Esophagus squamous epithelium (tissue), 5 donors: ENCODE data around the gene KIAA1614. TPM values are rescaled to one million over a fixed set of nuclear protein-coding genes. Genes with fewer than 3 reads are reported as not detected.

Experiments used
- DNase-seq: peaks from one replicate; lab custom pipeline; 2025; lab: John Stamatoyannopoulos, UW
- H3K27ac ChIP-seq, 4 donors: fragments of 200-600 bp; sonication (generic); one replicate each; pipeline ENCODE4 v1.5.1; 2016 to 2019; ENCODE audit warnings: mild to moderate bottlenecking in 1 of 4
- H3K27me3 ChIP-seq, 4 donors: fragments of 200-600 bp; sonication (generic); 1 replicate in 3 of 4; 2 replicates in 1 of 4; pipeline versions ENCODE4 v1.5.1 to v1.6.0; 2017 to 2021; ENCODE audit warnings: antibody characterized with exemption in 1 of 4
- H3K36me3 ChIP-seq, 3 donors: fragments of 200-600 bp; sonication (generic); one replicate each; pipeline ENCODE4 v1.5.1; 2016 to 2019
- H3K4me1 ChIP-seq, 3 donors: fragments of 200-600 bp; sonication (generic); one replicate each; pipeline ENCODE4 v1.5.1; 2017 to 2019
- H3K4me3 ChIP-seq, 4 donors: fragments of 200-600 bp; sonication (generic); 1 replicate in 3 of 4; 2 replicates in 1 of 4; pipeline ENCODE4 v1.5.1; 2016 to 2019; ENCODE audit warnings: mild to moderate bottlenecking in 2 of 4, moderate library complexity in 1 of 4
- H3K9me3 ChIP-seq, 3 donors: fragments of 200-600 bp; sonication (generic); one replicate each; pipeline ENCODE4 v1.5.1; 2016 to 2019
- POLR2A ChIP-seq, 4 donors: fragments of 450-650 bp; IDR thresholded peaks; one replicate each; pipeline ENCODE4 v1.6.1; 2017; ENCODE audit warnings: antibody characterized with exemption in 4 of 4, mild to moderate bottlenecking in 4 of 4, moderate library complexity in 3 of 4
- WGBS, 2 donors: methylation state at CpG; one replicate each; pipeline ENCODE4 v1.1.5; 2018; 5-methylcytosine and 5-hydroxymethylcytosine counted together
- intact Hi-C: fragments of 100-400 bp; cut with DNase I; formaldehyde crosslinking; loops from one replicate; pipeline ENCODE4 v1.15.0; 2022
- total RNA-seq, 4 donors: library from RNA; depleted of rRNA; stranded (reverse); fragments of >200 nt; gene quantifications; one replicate each; pipeline ENCODE4 v1.1.0, GENCODE V29; 2016
- TF ChIP-seq, protein P1 (sequence below), 6 experiments: fragments of 450-650 bp in 4 of 6; fragments of 200-600 bp in 2 of 6; sonication (generic) in 2 of 6; IDR thresholded peaks; one replicate each; pipeline ENCODE4 v1.5.1; 2016 to 2019; ENCODE audit warnings: antibody characterized with exemption in 6 of 6, mild to moderate bottlenecking in 4 of 6, moderate library complexity in 4 of 6
- donor health status: DM: yes; HTN: yes; CAD: no.

The KIAA1614 gene
- total RNA-seq, 4 donors from 2014 or later, result 0.66 to 7.6 (median 2.8) TPM

DNA sequence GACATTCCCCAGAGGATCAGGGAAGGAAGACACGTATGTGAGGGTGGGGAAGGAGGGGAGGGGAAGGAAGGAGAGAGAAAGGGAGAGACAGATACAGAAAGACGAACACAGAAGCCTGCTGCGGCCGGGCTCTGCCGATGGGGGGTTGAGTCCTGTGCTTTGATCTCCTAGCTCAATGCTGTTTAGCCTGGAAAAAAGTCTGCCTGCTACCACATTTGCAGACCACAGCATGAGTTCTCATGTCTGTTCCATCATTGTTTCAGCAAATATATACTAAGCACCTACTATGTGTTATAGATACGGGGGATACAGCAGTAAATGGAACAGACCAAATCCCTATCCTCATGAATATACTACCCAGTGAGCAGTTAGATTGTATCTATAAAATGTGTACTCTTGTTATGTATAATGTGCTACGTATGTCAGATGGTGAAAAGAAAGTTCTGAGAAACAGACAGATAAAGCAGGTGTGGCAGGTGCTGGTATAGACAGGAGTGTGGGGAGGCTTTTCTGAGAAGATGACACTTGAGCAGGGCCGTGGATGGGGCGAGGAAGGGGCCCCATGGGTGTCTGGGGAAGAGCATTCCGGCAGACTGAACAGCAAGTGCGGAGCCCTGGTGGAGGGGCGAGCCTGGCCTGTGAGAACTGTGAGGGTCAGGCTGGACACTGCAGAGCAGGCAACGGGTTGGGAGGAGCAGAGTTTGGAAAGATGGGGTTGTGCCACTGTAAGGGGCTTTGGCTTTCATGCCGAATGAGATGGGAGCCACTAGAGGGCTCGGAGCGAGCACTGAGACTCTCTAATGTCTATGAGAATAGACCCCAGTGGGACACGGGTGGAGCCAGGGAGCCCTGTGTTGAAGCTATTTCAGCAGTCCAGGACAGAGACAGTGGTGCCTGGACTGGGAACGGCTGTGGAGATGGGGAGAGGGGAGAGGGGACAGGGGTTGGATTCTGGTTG, 34.1 kb downstream of the KIAA1614 start:
- Histone ChIP-seq H3K4me1 (peaks cover 0 to 15% (median 0%) of the 10 kb centered on the region in 3 donors), H3K36me3 (peaks cover 0 to 77% (median 0%) of the 10 kb centered on the region in 3 donors), H3K4me3 (no peak overlapping the region), H3K27me3 (no peaks in the 10 kb centered on the region), H3K27ac (no peak overlapping the region), H3K9me3 (no peaks in the 10 kb centered on the region)
- no peak for DNase-seq
- intact Hi-C loops, result no loop called here
- WGBS, 2 donors, result 65 to 80% methylated on average over 18 of the region's 18 CpGs
- TF ChIP-seq POLR2A (IDR thresholded peaks at IDR 0.05), result no peak
- TF ChIP-seq, protein P1, sequence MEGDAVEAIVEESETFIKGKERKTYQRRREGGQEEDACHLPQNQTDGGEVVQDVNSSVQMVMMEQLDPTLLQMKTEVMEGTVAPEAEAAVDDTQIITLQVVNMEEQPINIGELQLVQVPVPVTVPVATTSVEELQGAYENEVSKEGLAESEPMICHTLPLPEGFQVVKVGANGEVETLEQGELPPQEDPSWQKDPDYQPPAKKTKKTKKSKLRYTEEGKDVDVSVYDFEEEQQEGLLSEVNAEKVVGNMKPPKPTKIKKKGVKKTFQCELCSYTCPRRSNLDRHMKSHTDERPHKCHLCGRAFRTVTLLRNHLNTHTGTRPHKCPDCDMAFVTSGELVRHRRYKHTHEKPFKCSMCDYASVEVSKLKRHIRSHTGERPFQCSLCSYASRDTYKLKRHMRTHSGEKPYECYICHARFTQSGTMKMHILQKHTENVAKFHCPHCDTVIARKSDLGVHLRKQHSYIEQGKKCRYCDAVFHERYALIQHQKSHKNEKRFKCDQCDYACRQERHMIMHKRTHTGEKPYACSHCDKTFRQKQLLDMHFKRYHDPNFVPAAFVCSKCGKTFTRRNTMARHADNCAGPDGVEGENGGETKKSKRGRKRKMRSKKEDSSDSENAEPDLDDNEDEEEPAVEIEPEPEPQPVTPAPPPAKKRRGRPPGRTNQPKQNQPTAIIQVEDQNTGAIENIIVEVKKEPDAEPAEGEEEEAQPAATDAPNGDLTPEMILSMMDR (IDR thresholded peaks at IDR 0.05), result no peak

DNA sequence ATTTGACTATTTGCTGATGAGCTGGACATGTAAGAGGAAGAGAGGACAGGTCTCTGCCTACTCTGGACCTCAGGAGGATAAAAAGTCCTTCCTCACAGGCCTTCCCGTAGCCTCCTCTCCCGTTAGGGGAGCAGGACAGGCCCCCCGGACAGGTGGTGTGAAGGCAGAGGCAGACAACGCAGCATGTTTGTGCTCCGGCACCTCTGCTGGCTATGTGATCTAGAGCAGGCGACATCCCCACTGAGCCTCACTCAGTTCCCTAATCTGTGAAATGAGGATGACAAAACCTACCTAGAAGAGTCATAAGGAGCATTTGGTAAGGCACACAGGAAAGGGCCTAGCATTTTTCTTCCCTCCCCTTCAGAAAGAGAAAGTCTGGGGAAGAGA, 34.8 kb downstream of the KIAA1614 start:
- no peak for DNase-seq
- H3K27me3 ChIP-seq, result no peaks in the 10 kb centered on the region
- H3K4me1 ChIP-seq, result peaks cover 0 to 22% (median 1%) of the 10 kb centered on the region in 3 donors
- intact Hi-C loops, result no loop called here
- no peaks in the 10 kb centered on the region for H3K9me3 ChIP-seq
- peaks cover 0 to 72% (median 0%) of the 10 kb centered on the region in 3 donors for H3K36me3 ChIP-seq
- no peak for TF ChIP-seq POLR2A (IDR thresholded peaks at IDR 0.05)
- TF ChIP-seq, protein P1 (IDR thresholded peaks at IDR 0.05), result no peak
- H3K4me3 ChIP-seq, result no peak overlapping the region
- no peak overlapping the region for H3K27ac ChIP-seq
- WGBS, 2 donors, result 90 to 94% methylated on average over 3 of the region's 6 CpGs

DNA sequence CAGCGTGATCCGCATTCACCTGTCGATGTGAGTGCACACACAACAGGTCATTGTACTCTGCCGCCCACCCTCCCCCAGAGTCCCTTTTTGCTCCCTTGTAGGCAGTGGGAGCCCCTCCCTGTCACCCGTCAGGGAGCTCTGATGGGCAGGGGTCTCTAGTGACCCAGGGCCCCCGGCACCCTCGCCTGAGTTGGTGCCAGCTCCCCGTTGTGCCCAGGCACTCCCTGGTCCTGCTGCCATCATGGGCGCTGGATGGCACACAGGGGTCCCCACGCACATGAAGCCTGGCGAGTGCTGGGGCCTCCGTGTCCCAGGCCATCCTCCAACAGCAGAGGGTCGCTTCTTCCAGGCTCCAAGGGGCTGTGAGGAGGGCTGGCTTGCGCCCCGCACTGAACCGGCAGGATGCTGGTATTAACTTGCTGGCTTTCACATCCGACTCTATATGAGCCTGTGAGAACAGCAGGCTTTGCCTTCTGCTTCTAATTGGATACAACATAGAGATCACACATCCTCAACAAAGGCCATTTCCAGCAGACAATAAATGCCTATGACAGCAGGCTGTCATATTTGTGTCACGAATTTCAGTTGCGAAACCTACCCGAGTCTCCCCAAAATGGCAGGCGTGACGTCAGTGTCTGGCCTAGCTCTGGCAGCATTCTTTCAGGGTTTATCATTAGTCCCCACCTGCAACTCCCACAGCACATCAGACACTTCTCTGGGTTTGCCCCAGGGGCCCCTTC, 35.4 kb downstream of the KIAA1614 start:
- Histone ChIP-seq H3K9me3 (no peaks in the 10 kb centered on the region), H3K27me3 (no peaks in the 10 kb centered on the region), H3K4me3 (no peak overlapping the region), H3K36me3 (peaks cover 0 to 70% (median 0%) of the 10 kb centered on the region in 3 donors), H3K4me1 (peaks cover 0 to 27% (median 5%) of the 10 kb centered on the region in 3 donors), H3K27ac (no peak overlapping the region)
- DNase-seq, result no peak
- TF ChIP-seq, protein P1 (IDR thresholded peaks at IDR 0.05), result no peak
- no peak for TF ChIP-seq POLR2A (IDR thresholded peaks at IDR 0.05)
- WGBS, 2 donors, result 67 to 88% methylated on average over 3 to 11 of the region's 22 CpGs
- intact Hi-C loops, result no loop called here

DNA sequence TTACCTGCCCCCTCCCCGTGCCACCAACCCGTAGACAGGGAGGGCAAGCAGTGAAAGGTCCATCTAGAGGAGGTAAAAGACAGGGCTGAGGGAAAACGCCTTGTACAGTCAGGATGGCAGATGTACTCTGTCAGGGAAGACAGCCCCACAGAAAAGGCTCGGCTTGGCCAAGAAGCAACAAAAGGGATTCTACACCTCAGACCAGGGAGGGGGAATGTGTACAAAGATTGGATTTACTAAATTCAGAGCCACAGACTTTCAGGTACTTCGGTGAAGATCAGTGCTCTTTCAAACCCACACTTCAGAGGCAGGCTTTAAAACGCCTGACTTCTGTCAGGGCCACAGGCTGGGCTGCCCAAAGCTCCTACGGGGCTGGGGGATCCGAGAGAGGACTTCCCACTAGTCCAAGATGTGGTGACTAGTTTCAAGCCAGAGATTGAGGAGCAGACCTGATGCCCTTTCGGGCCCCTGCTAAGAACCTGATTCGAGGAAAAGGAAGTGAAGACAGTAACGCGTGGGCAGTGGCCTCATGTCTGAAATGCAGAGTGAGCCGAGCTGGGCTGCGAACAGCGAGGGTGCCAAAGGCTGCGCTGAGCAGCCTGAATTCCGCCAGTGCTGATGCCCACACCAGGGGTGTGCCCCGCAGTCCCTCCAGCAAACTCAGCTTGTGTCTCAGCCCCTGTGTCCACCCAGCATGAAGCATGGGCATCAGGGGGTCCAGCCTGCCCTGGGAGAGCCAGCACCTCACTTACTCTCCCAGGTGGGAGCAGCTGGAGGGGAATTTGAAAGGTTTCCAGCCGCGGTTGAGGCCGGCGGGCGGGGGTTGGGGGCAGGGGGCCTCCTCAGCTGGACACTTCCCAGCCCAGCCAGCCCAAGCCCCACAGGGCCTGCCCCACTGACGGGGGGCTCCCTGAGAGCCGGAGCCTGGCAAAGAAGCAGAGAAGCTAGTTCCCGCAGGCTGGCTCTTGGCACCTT, 36.2 kb downstream of the KIAA1614 start:
- TF ChIP-seq POLR2A (IDR thresholded peaks at IDR 0.05), result no peak
- TF ChIP-seq, protein P1 (IDR thresholded peaks at IDR 0.05), result no peak
- Histone ChIP-seq H3K4me1 (peaks cover 6 to 36% (median 12%) of the 10 kb centered on the region in 3 donors), H3K27me3 (no peaks in the 10 kb centered on the region), H3K27ac (no peak overlapping the region), H3K4me3 (no peak overlapping the region), H3K36me3 (peaks cover 0 to 66% (median 0%) of the 10 kb centered on the region in 3 donors), H3K9me3 (no peaks in the 10 kb centered on the region)
- DNase-seq, result no peak
- WGBS, 2 donors, result 79 to 82% methylated on average over 14 of the region's 26 CpGs
- intact Hi-C loops, result no loop called here
